Subcutaneous abdominal adipose tissue (tissue), 5 donors: ENCODE results near the gene TRIM14.

Experiments
- H3K27ac ChIP-seq: one replicate; pipeline ENCODE4 v1.7.0; 2013; ENCODE audit warnings: low read depth, mild to moderate bottlenecking, inconsistent platforms, low read length, moderate library complexity
- H3K27me3 ChIP-seq, 5 donors: one replicate each; pipeline ENCODE4 v1.7.0; 2013; ENCODE audit warnings: low read length in 5 of 5, inconsistent platforms in 1 of 5; ENCODE audit not compliant: control insufficient read depth in 5 of 5, insufficient read depth in 4 of 5
- H3K36me3 ChIP-seq, 5 donors: one replicate each; pipeline ENCODE4 v1.7.0; 2013; ENCODE audit warnings: low read length in 5 of 5; ENCODE audit not compliant: control insufficient read depth in 5 of 5, insufficient read depth in 5 of 5
- H3K4me1 ChIP-seq, 5 donors: one replicate each; pipeline ENCODE4 v1.7.0; 2013; ENCODE audit warnings: low read length in 5 of 5, mild to moderate bottlenecking in 3 of 5, moderate library complexity in 1 of 5; ENCODE audit not compliant: control insufficient read depth in 5 of 5, insufficient read depth in 5 of 5
- H3K4me3 ChIP-seq, 5 donors: one replicate each; pipeline ENCODE4 v1.7.0; 2013; ENCODE audit warnings: low read length in 5 of 5, low read depth in 1 of 5
- H3K9ac ChIP-seq, 5 donors: one replicate each; pipeline ENCODE4 v1.7.0; 2013; ENCODE audit warnings: low read length in 5 of 5, mild to moderate bottlenecking in 4 of 5, moderate library complexity in 3 of 5
- H3K9me3 ChIP-seq, 5 donors: one replicate each; pipeline ENCODE4 v1.7.0; 2013; ENCODE audit warnings: low read length in 5 of 5; ENCODE audit not compliant: control insufficient read depth in 5 of 5
- donor health status: healthy.
- donor health status: healthy.
- donor health status: healthy.
- donor health status: healthy.
- donor health status: healthy.

TRIM14 gene

DNA sequence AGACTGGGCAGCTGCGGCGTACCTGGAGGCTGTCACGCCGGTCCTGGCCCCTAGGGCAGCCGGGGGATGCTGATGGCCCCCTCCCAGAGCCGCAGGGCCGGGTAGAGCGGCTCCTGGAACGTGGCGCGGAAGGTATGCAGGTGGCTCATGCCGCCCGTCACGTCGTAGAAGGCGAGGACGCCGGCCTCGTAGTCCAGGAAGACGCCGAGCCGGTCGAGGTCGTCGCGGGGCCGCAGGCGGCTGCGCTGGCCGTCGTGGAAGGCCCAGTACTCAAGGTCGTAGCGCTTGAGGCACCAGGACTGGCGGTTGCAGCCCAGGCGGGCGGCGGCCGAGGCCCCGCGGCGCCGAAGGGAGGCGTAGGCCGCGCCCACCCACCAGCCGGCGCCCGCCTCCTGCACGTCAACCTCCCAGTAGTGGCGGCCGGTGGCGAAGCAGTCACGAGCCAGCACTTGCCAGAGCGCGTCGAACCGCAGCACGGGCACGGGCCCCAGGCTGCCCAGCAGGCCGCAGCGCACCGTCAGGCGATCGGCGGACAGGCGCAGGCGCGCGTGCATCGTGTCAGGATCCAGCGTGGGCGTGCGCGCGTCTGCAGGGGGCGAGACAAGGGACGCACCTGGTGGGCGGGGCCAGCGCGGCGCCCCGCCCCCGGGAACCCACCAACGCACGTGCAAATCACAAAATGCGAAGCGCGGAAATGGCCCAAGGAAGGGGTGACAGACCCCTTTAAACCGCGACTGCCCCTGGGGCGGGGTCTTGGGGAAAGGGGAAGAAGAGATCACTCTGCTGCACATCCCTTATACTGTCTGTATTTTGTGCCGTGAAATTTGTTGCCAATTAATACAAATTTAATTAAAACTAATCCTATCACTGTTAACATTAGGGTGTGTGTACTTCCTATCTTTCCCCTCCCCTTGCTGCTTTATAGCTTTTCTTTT, 31.3 kb downstream of the TRIM14 start:
- peaks cover 4 to 21% (median 14%) of the 10 kb centered on the region in 5 donors for H3K4me1 ChIP-seq
- H3K27ac ChIP-seq, result no peak overlapping the region
- no peaks in the 10 kb centered on the region for H3K9me3 ChIP-seq
- peaks cover 0 to 8% (median 3%) of the 10 kb centered on the region in 5 donors for H3K27me3 ChIP-seq
- peaks cover 0 to 11% (median 4%) of the 10 kb centered on the region in 5 donors for H3K36me3 ChIP-seq
- peak overlapping the region in 4 of 5 donors; percentile 48 to 57 (median 52) for H3K4me3 ChIP-seq
- no peak overlapping the region for H3K9ac ChIP-seq

DNA sequence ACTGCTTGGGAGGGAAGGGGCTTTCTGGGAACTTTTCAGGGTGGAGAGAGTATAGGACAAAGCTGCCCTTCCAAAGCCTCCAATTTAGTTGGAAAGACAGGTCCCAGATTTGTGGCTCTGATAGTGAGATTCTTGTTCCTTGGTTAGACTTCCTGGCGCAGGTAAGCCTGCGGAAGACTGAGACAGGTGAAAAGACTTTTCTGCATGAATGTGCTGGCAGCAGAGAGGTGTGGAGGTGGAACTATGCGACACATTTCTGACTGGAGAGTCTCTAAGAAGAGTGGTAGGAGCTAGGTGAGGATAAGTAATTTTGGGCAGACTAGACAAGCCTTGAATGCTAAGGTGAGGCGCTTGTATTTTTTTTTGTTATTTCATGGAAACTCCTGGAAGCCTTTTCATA, 32.6 kb downstream of the TRIM14 start:
- no peaks in the 10 kb centered on the region for H3K9me3 ChIP-seq
- no peak overlapping the region for H3K9ac ChIP-seq
- peaks cover 0 to 4% (median 0%) of the 10 kb centered on the region in 5 donors for H3K27me3 ChIP-seq
- no peak overlapping the region for H3K4me3 ChIP-seq
- H3K27ac ChIP-seq, result no peak overlapping the region
- H3K36me3 ChIP-seq, result peaks cover 0 to 23% (median 15%) of the 10 kb centered on the region in 5 donors
- peaks cover 5 to 22% (median 17%) of the 10 kb centered on the region in 5 donors for H3K4me1 ChIP-seq

DNA sequence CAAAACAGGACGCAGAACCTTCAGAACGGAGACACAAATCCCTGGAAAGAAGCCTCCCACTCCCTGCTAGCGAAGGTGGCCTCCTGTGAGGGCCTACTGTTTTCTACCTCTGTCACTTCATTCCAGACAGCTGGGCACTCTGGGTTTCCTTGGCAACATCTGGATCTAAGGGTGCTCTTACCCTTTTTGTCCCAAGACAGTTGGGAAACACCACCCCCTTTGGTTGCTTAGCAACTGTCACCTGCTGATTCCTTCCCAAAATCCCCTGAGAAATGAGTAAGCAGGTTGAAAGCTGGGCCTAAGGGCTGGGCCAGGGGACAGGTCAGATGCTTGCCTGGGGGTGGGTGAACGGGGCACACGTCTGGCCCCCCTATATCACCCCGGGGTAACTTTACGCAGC, 33.1 kb downstream of the TRIM14 start:
- peaks cover 0 to 28% (median 21%) of the 10 kb centered on the region in 5 donors for H3K36me3 ChIP-seq

DNA sequence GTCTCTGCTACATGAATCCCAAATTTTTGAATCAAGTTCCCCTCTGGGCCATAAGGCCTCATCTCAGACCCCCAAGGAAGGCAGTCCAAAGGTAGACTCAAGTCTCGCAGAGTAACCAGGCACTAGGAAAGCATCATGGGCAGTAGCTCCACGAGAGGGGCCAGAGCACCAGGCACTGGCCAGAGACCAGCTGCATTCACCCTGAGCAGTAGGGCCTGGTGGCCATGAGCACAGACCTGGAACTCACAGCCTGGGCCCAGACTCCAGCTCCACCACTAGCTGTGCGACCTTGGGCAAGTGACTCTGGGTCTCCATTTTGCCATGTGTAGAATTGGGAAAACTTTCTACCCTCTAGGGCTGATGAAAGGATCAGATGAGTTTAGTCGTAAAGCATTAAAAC, 34.0 kb downstream of the TRIM14 start:
- Histone ChIP-seq H3K27ac (no peak overlapping the region), H3K36me3 (peaks cover 0 to 36% (median 26%) of the 10 kb centered on the region in 5 donors)

More for the DNA sequence above, 33.1 kb downstream of the TRIM14 start:
- Histone ChIP-seq H3K4me1 (peaks cover 5 to 26% (median 17%) of the 10 kb centered on the region in 5 donors), H3K9me3 (no peaks in the 10 kb centered on the region), H3K27me3 (peaks cover 0 to 4% (median 0%) of the 10 kb centered on the region in 5 donors), H3K4me3 (no peak overlapping the region), H3K27ac (no peak overlapping the region), H3K9ac (no peak overlapping the region)

DNA sequence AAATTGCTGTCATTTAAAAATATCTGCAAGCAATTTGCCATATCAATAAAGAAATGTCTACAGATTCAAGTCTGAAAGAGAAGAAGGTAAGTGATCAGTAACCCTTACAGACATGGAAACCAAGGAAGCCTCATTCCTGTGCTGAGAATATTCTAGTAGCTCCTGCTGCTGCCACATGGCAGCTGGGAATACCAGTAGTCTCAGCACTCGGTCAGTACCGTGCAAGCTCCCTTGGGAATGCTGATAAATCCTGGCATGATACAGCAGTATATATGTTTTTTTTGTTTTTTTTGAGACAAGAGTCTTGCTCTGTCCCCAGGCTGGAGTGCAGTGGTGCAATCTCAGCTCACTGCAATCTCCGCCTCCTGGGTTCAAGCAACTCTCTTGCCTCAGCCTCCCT, 34.6 kb downstream of the TRIM14 start:
- H3K4me3 ChIP-seq, result no peak overlapping the region
- H3K27ac ChIP-seq, result no peak overlapping the region
- H3K4me1 ChIP-seq, result peaks cover 5 to 28% (median 17%) of the 10 kb centered on the region in 5 donors
- no peaks in the 10 kb centered on the region for H3K9me3 ChIP-seq
- H3K36me3 ChIP-seq, result peaks cover 0 to 41% (median 29%) of the 10 kb centered on the region in 5 donors
- H3K9ac ChIP-seq, result no peak overlapping the region
- H3K27me3 ChIP-seq, result no peaks in the 10 kb centered on the region

More for the DNA sequence above, 34.0 kb downstream of the TRIM14 start:
- Histone ChIP-seq H3K9ac (no peak overlapping the region), H3K9me3 (no peaks in the 10 kb centered on the region), H3K4me3 (no peak overlapping the region), H3K27me3 (peaks cover 0 to 1% (median 0%) of the 10 kb centered on the region in 5 donors), H3K4me1 (peaks cover 5 to 28% (median 17%) of the 10 kb centered on the region in 5 donors)

DNA sequence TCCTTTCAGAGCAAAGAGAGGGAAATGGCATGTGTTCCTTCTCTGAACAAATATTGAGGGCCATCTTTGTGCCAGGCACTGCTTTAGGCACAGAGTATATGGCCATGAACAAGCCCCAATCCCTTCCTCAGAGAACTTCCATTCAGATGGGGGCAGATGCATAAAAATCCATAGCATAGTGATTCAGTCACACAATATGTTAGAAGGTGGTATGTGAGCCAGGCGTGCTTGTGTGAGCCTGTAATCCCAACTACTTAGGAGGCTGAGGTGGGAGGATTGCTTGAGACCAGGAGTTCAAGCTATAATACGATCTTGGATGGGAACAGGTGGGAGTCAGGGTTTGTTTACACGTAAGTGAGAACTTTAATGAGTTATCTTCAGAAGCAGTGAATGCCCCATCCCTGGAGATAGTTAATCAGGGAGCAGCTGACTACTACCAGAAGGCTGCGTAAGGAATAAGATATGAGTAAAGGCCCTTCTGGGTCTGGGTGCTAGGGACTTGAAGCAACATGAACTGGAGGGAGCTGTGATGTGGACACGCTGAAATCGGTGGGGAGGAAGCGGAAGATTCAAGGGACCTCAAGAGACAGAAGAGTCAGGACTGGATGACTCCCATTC, 35.3 kb downstream of the TRIM14 start:
- Histone ChIP-seq H3K27ac (peak overlapping the region; percentile 18), H3K4me1 (peaks cover 5 to 28% (median 17%) of the 10 kb centered on the region in 5 donors), H3K4me3 (no peak overlapping the region), H3K9ac (no peak overlapping the region), H3K27me3 (no peaks in the 10 kb centered on the region), H3K9me3 (no peaks in the 10 kb centered on the region), H3K36me3 (peaks cover 0 to 45% (median 30%) of the 10 kb centered on the region in 5 donors)

DNA sequence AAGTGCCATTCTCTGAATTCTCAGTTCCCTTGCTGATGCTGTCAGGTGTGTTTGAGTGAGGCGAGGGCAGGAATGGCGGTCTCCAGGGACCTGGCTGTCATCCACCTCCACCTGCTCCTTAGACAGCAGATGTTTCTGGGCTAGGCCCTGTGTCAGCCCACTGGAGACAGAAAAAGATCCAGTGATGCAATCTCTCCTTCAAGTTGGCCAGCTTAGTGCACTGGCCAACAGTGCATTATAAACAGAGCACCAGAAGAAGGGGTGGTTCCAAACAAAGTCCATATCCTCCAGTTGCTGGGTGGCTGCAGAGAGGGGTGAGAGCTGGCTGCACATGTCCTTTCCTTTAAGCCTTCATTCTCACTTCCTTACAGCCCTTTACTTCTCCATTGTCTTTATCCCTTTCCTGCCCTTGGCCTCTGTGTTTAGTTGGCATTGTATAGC, 35.9 kb downstream of the TRIM14 start:
- Histone ChIP-seq H3K4me1 (peaks cover 5 to 28% (median 17%) of the 10 kb centered on the region in 5 donors), H3K27ac (peak overlapping the region; percentile 18), H3K36me3 (peaks cover 0 to 48% (median 32%) of the 10 kb centered on the region in 5 donors), H3K27me3 (no peaks in the 10 kb centered on the region), H3K9ac (no peak overlapping the region), H3K9me3 (no peaks in the 10 kb centered on the region), H3K4me3 (no peak overlapping the region)

DNA sequence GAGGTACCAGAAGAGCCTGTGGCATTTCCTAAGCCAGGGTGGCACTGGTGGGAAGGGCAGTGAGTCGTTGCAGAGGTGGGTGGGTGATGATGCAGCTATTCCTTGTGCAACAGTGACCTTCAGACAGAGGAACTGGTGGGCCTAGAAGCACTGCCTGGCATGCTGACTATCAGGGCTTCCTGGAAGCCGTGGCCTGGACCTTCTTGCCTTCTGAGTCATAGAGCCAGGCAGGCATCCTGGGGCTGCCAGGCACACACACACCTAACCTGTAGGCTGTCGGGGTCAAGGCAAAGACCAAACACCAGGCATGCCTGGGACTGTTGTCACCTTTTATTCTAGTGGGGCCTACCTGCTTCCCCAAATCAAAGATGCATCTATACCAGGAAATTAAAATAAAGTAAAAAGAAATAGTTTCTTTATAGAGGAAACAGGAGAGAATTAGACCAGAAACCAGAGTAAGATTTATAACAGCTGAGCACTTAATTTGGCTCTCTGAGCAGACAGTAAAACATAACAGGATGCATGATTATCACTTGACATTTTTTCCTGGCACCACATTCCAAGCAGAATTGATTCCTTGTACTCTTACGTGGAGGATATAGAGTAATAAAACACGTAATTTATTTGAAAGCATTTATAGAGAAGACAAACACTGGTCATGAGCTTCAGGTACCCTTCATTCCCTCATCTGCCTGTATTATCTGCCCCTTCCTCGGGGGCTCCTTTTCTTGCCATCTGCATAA, 37.4 kb downstream of the TRIM14 start:
- H3K27ac ChIP-seq, result no peak overlapping the region

DNA sequence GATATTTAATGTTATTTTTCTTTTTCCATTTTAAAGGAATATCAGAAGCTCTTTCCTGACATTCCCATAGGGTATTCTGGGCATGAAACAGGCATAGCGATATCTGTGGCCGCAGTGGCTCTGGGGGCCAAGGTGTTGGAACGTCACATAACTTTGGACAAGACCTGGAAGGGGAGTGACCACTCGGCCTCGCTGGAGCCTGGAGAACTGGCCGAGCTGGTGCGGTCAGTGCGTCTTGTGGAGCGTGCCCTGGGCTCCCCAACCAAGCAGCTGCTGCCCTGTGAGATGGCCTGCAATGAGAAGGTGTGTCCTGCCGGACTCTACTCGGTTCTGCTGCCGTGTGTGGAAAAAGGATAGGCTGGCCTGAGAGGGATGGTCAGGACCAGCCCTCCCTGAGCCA, 38.2 kb downstream of the TRIM14 start:
- Histone ChIP-seq H3K36me3 (peaks cover 0 to 52% (median 38%) of the 10 kb centered on the region in 5 donors), H3K9ac (no peak overlapping the region)

More for the DNA sequence above, 37.4 kb downstream of the TRIM14 start:
- Histone ChIP-seq H3K27me3 (no peaks in the 10 kb centered on the region), H3K4me1 (peaks cover 5 to 18% (median 12%) of the 10 kb centered on the region in 5 donors), H3K36me3 (peaks cover 0 to 56% (median 38%) of the 10 kb centered on the region in 5 donors), H3K9ac (no peak overlapping the region), H3K9me3 (no peaks in the 10 kb centered on the region), H3K4me3 (no peak overlapping the region)

More for the DNA sequence above, 38.2 kb downstream of the TRIM14 start:
- Histone ChIP-seq H3K27me3 (no peaks in the 10 kb centered on the region), H3K4me3 (no peak overlapping the region), H3K27ac (no peak overlapping the region), H3K4me1 (peaks cover 5 to 18% (median 12%) of the 10 kb centered on the region in 5 donors), H3K9me3 (no peaks in the 10 kb centered on the region)
